DOHH2 (cell line): ENCODE results near the gene ZNF592.

Experiments
- EZH2phosphoT487 ChIP-seq: fragments of 200-600 bp; sonication (generic); IDR thresholded peaks from 2 replicates; pipeline ENCODE4 v1.6.1; 2017; ENCODE audit warnings: borderline replicate concordance, mild to moderate bottlenecking, antibody characterized with exemption, low read length, moderate library complexity, mixed read lengths
- TF ChIP-seq, protein P1 (sequence below): fragments of 200-600 bp; sonication (generic); IDR thresholded peaks from one replicate; pipeline ENCODE4 v1.5.1; 2014; ENCODE audit warnings: antibody characterized with exemption, mild to moderate bottlenecking, low read depth, low read length; ENCODE audit not compliant: poor library complexity, severe bottlenecking

GRCh38 chr15:84714821-84715220 is 33.6 kb upstream of the ZNF592 start:
- TF ChIP-seq, protein P1, sequence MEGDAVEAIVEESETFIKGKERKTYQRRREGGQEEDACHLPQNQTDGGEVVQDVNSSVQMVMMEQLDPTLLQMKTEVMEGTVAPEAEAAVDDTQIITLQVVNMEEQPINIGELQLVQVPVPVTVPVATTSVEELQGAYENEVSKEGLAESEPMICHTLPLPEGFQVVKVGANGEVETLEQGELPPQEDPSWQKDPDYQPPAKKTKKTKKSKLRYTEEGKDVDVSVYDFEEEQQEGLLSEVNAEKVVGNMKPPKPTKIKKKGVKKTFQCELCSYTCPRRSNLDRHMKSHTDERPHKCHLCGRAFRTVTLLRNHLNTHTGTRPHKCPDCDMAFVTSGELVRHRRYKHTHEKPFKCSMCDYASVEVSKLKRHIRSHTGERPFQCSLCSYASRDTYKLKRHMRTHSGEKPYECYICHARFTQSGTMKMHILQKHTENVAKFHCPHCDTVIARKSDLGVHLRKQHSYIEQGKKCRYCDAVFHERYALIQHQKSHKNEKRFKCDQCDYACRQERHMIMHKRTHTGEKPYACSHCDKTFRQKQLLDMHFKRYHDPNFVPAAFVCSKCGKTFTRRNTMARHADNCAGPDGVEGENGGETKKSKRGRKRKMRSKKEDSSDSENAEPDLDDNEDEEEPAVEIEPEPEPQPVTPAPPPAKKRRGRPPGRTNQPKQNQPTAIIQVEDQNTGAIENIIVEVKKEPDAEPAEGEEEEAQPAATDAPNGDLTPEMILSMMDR, result no peak
- TF ChIP-seq EZH2phosphoT487, result no peak
